HG02943 (cell line): ENCODE measurements around the gene PVALB.

Experiments used
- ATAC-seq: cut with Tn5 transposase; IDR thresholded peaks from one replicate; pipeline ENCODE4 v1.9.1; 2021; ENCODE audit warnings: mild to moderate bottlenecking, low read depth, moderate library complexity; ENCODE audit not compliant: unreplicated experiment

Gene PVALB

DNA sequence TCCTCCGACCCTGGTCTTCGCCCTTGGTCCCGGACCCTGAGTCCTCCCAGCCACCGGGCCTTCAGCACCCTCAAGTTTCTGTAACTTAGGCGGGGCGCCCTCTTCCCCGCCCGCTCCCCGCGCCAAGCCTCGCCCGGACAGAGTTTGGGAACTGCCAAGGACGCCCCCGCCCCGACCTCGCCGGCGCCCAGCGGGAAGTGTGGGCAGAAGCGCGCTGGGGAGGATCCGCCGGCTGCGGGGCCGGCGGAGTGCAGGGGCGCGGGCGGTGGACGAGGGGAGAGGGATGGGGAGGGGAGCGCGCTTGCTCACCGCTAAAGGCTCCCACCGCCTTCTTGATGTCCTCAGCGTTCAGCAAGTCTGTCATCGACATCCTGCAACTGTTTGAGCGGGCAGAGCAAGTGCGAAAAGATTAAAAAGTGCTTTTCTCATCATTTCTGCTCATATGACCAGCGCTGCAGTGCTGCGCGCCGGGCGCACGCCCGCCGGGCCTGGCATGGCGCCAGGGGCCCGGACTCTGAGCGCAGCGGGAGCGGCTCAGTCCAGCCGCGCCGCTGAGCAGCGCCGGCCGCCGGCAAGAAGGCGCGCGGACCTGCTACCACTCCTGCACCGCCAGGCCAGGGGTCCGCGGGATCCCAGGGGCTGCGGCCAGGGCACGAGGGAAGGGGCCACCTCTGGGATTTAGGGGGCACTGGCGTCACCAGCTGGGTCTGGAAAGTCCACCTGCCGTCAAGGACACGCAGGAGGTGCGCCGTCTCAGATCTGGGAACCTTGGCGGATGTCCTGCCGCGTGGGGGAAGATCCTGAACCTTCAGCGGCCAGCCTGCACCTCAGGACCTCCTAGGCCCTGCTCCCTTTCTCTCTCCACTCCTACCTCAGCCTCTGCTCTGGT, at the start of gene PVALB:
Gene PVALB (minus strand): TSS at position 400 of the 889 bp plus-strand sequence. CDS start 30 bp downstream, at position 370.
- no peak for ATAC-seq

DNA sequence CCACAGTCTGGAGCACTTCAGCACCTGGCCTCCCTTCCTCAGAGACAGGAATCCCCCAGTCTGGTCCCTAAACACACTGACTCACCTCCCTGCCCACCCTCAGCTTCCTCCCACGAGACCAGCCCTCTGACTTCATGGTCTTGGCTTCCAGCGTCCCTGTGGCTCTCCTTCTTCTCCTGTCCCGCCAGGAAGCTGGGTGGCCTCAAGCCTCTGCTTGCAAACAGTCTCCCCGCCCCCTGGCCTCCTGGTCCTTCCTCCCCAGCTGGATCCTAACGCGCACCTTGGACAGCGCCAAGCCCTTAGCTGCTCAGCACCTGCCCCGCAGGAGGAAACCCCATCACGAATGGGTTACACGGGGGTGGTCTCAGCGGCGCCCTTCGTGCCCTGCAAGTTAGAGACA, 48.5 kb upstream of the PVALB start:
- ATAC-seq, result no peak

GRCh38 chr22:36864454-36865215, 47.8 kb upstream of the PVALB start:
- no peak for ATAC-seq

DNA sequence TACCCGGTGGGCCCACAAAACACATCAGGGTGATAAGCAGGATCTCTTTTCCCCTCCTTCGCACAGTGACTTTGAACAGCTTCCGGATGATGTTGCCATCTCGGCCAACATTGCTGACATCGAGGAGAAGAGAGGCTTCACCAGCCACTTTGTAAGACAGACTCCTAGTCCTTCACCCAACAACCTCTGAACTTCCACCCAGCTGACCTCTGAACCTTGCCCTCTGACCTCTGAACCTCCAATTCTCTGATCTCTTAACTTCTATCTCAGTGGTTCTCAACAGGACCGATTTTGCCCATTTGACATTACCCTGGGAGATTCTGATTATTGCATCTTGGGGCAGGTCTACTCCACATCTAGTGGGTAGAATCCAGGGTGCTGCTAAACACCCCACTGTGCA, 47.1 kb upstream of the PVALB start:
- no peak for ATAC-seq

GRCh38 chr22:36863281-36863680, 46.4 kb upstream of the PVALB start:
- ATAC-seq, result no peak

DNA sequence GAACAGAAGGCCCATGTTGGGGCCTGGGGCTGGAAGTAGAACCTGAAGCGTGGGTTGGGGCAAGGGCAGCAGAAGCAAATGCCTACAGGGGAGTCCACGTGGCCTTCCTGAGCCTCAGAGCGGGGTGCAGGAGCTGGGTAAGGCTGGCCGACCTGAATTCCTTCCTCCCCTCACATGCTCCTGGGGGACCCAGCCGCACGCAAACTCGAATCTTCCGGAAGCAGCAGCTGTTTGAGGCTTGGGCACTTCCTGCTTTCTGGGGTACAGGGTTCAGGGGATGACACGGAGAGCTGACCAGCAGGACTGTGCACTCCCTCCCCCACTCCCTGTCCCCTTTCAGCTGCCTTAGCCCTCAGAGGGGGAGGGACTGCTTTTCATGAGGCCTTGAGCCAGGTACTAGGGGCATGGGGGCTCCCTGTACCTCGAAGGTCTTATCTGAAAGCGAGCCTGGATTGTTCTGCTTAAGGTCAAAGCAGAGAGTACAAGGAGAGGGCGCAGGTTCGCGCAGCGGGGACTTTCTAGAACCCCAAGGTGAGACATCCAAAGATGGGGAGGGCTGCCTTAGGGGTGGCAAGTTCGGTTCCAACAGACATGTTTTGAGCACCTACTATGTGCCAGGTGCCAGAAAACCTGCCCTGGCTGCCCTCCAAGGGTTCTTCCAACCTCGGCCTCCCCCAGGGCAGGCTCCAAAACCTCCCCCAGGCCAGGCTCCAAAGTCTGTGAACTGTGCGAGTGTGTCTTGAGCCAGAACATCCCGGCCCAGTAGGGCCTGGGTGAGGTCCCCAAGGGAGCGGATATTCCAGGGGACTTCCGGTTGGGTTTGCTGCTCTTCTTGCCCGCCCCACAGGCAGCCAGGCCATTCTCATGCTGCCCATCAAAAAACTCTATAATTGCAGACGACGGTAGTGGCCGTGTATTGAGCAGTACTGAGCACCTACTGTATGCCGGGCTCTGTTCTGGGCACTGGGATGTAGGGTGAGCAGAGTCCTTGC, 45.7 kb upstream of the PVALB start:
- no peak for ATAC-seq

GRCh38 chr22:36860821-36861659, 44.2 kb upstream of the PVALB start, which contains the start of gene NCF4:
Gene NCF4, plus strand, starts transcription at chr22:36861006. Its CDS starts 166 bp downstream, at chr22:36861172.
- peak; percentile 49 for ATAC-seq

DNA sequence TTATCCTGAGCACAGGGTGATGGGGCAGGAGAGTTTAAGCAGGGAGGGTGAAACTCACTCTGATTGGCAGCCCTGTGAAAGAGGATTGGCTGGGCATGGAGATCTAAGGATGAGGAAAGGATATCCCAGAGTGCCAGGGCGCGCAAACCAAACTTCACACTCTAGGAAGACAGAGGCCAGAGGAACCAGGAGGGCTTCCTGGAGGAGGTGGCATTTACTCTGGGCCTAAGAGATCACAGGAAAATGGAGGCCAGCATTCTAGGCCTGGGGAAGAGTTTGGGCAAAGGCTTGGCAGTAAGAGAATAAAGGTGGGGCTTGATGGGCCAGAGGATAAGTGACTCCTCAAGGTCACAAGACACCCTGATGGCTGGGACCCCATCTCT, 43.6 kb upstream of the PVALB start:
- ATAC-seq, result no peak

DNA sequence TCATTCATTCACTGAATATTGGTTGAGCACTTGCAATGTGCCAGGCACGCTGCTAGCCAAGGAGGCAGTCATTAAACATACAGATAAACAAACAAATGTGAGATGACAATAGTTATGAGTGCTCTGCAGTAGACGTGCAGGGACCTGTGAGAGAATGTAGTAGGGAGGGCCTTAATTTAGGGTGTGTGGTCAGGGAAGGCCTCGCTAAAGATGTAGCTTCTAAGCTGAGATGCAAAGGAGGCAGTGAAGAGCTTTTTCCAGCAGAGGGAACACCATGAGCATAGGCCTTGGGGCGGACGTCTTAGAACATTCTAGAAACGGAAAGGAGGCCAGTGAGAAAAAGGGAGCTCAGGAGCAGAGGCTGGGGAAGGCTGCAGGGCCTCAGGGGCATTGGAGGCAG, 43.2 kb upstream of the PVALB start:
- ATAC-seq, result no peak

- ATAC-seq, result no peak
Observed at GRCh38 chr22:36858966-36859365, 42.1 kb upstream of the PVALB start.

GRCh38 chr22:36858156-36858555, 41.3 kb upstream of the PVALB start:
- no peak for ATAC-seq

DNA sequence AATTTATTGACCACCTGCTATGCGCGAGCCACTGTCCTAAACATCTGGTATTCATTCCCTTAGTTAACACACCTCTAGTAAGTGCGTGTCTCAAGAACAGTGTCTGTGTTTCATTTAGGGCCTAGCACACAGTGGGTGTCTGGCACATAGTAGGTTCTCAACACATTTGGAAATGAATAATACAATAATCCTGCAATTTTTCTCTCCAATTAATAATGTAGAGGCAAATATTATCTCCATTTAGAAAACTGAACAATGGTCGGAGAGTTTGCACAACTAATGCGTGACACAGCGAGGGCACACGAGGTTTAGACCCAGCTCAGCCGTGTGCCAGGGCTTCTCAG, 39.9 kb upstream of the PVALB start:
- no peak for ATAC-seq

DNA sequence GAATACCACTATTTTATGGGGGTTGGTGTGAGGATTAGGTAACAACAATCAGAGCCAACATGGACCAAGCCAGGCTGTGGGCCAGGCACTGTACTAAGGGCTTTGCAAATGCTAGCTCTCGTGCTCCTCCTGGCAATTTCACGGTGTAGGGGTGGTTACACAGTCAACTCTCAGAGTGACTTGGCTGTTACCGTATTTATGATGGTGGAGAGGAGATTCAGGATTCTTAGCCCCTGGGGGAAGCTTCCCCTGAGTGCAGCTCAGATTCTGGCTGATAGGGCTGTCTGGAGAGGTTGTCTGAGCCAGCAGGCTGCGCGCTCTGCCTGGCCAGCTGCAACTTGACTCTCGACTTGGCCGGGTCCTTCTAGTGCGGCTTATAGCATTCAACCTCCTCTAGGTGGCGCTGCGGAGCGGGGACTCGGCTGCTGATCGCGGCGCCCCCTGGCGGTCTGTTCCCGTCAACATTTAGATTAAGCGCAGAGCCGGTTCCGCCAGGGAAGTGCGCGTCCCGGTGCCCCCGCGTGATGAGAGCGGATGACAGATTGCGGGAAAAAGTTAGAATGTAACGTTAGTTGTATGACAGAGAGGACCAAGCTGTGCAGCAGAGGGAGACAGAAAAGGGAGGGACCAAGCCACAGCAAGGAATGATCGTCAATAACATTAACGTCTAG, 39.4 kb upstream of the PVALB start:
- ATAC-seq, result peak; percentile 46

DNA sequence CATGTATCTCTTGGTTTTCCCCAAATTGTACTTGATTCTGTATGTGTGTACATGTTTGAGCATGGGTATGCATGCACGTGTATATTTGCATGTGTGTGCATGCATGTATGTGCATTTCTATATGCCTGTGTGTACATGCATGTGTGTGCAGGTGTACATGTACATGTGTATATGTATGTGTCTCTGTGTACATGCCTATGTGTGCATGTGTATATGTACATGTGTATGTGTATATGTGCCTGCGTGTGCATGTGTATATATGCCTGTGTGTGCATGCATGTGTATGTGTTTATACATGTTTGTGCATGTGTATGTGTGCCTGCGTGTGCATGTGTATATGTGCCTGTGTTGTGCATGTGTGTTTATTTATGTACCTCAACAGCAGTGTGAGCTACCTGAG, 38.6 kb upstream of the PVALB start:
- no peak for ATAC-seq

DNA sequence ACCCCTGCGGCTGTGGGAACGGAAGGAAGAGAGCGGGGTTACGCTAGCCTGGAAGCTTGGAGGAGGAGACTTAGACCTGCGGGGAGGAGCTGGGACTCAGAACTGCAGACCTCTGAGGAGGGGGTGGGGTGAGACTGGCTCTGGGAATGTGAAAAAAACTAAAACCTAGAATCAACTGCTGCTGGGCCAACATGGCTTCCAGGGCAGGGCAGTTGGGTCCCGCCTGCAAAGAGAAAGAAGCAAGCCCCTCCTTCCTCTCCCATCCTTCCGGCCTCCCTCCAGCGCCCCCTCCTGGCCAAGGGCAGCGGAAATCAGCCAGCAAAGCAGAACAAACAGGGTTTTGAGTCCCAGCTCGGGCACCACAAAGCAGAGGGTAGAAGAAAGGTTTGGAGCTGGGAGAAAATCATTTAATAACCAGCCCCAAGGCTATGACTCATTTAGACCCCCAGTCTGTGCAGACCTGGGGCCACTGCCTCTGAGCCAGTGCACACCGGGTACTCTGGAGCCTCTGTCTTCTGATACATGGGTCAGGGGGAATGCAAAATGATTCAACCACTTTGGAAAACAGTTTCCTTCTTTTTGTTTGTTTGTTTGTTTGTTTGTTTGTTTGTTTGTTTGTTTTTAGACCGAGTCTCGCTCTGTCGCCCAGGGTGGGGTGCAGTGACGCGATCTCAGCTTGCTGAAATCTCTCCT, 36.7 kb upstream of the PVALB start:
- ATAC-seq, result no peak

DNA sequence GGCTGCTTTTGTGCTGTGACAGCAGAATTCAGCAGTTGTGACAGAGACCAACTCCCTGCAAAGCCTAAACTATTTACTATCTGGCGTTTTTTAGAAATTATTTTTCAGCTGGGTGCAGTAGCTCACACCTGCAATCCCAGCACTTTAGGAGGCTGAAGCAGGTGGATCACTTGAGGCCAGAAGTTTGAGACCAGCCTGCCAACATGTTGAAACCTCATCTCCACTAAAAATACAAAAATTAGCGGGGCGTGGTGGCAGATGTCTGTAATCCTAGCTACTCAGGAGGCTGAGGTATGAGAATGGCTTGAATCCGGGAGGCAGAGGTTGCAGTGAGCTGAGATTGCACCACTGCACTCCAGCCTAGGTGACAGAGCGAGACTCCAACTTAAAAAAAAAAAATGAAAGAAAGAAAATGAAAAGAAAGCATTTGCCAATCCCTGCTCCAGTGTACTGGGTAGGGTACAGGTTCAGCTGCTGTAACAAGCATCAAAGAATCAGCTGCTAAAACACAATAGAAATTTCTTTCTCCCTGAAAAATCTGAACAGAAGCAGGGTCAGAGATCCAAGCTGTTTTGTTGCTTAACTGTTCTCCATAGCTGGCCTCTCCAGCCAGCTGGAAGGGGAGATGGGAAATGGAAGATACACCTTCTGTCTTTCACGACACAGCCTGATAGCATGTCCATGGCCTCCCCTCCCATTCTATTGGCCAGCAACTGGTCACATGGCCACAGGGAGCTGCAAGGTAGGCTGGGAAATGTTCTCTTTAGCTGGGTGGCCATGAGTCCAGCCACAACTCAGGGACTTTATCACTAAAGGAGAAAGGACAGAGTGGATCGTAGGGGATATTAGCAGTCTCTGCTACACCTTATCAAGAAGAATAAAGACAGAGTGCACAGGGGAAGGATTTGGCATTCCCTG, 35.5 kb upstream of the PVALB start:
- ATAC-seq, result no peak

- no peak for ATAC-seq
Observed at GRCh38 chr22:36850682-36851081, 33.8 kb upstream of the PVALB start.

DNA sequence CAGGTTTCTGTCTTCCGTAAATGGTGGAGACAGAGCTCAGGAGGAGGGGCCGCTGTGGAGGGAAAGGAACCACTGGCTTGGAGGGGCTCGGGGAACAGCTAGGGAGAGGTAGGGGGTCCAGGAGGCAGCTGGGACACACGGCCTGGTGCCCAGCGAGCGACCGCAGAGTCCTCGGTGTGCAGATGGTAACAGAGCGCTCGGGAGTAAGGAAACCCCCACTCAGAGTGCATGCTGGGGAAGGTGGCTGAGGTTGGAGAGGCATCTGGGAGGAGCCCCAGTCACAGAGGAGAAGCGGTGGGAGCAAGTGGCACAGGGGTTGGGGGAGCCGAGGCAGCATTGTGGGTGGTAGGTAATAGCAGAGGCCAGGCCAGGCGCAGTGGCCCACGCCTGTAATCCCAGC, 33.2 kb upstream of the PVALB start:
- ATAC-seq, result no peak
